Loucy (cell line): Measurements from ENCODE around the gene PDE8A.

Experiments used
- H2AFZ ChIP-seq: fragments of 200-600 bp; sonication (generic); 2 replicates; pipeline ENCODE4 v1.6.0; 2016; ENCODE audit warnings: antibody characterized with exemption, mild to moderate bottlenecking, low read length, moderate library complexity
- H3F3A ChIP-seq: fragments of 200-600 bp; 2 replicates; pipeline ENCODE4 v1.6.0; 2016; ENCODE audit warnings: antibody characterized with exemption, low read depth, mild to moderate bottlenecking
- H3K27me3 ChIP-seq: fragments of 200-600 bp; sonication (generic); 2 replicates; pipeline ENCODE4 v1.6.1; 2014; ENCODE audit warnings: low read length, mild to moderate bottlenecking; ENCODE audit not compliant: insufficient read depth, poor library complexity, severe bottlenecking
- H3K36me3 ChIP-seq: fragments of 200-600 bp; sonication (generic); 2 replicates; pipeline ENCODE4 v1.6.1; 2016; ENCODE audit warnings: low read length; ENCODE audit not compliant: insufficient read depth
- H3K4me1 ChIP-seq: fragments of 200-600 bp; sonication (generic); 2 replicates; pipeline ENCODE4 v1.5.1; 2014; ENCODE audit warnings: low read length, mild to moderate bottlenecking; ENCODE audit not compliant: insufficient read depth, poor library complexity, severe bottlenecking
- H3K4me2 ChIP-seq: fragments of 200-600 bp; sonication (generic); 2 replicates; pipeline ENCODE4 v1.6.0; 2014; ENCODE audit warnings: antibody characterized with exemption, low read length, low read depth, mild to moderate bottlenecking; ENCODE audit not compliant: poor library complexity, severe bottlenecking
- H3K4me3 ChIP-seq: fragments of 200-600 bp; sonication (generic); 2 replicates; pipeline ENCODE4 v1.5.1; 2014; ENCODE audit warnings: low read length, mild to moderate bottlenecking, mixed read lengths; ENCODE audit not compliant: poor library complexity, severe bottlenecking
- H3K79me2 ChIP-seq: fragments of 200-600 bp; sonication (generic); 2 replicates; pipeline ENCODE4 v1.6.1; 2014; ENCODE audit warnings: low read length; ENCODE audit not compliant: insufficient read depth
- H3K9ac ChIP-seq: fragments of 200-600 bp; sonication (generic); 2 replicates; pipeline ENCODE4 v1.6.0; 2014; ENCODE audit warnings: mild to moderate bottlenecking, low read depth, low read length, moderate library complexity; ENCODE audit not compliant: poor library complexity, severe bottlenecking
- H3K9me2 ChIP-seq: fragments of 200-600 bp; sonication (generic); replicated peaks from 2 replicates; pipeline ENCODE4 v1.6.1; 2016; ENCODE audit warnings: low read depth, low read length, mixed read lengths
- H3K9me3 ChIP-seq: fragments of 200-600 bp; sonication (generic); 2 replicates; pipeline ENCODE4 v1.6.1; 2014; ENCODE audit warnings: mild to moderate bottlenecking, antibody characterized with exemption, low read length, low read depth; ENCODE audit not compliant: insufficient read depth
- H4K20me1 ChIP-seq: fragments of 200-600 bp; sonication (generic); 2 replicates; pipeline ENCODE4 v1.6.0; 2014; ENCODE audit warnings: antibody characterized with exemption, low read length, mild to moderate bottlenecking; ENCODE audit not compliant: insufficient read depth, poor library complexity, severe bottlenecking
- CTCF ChIP-seq: fragments of 200-600 bp; sonication (generic); conservative IDR thresholded peaks from 2 replicates; pipeline ENCODE4 v1.5.1; 2014; ENCODE audit warnings: mild to moderate bottlenecking, antibody characterized with exemption, low read length
- EZH2phosphoT487 ChIP-seq: fragments of 200-600 bp; IDR thresholded peaks from 2 replicates; pipeline ENCODE4 v1.6.1; 2018; ENCODE audit warnings: antibody characterized with exemption, mild to moderate bottlenecking, moderate library complexity, borderline replicate concordance

The PDE8A gene

GRCh38 chr15:85091990-85092389 is 110.3 kb downstream of the PDE8A start:
- Histone ChIP-seq H3K9me3 (no peaks in the 10 kb centered on the region), H3K27me3 (no peaks in the 10 kb centered on the region), H2AFZ (no peak overlapping the region), H3K4me2 (no peak overlapping the region), H3K4me1 (no peaks in the 10 kb centered on the region), H3F3A (no peaks in the 10 kb centered on the region), H3K9ac (no peak overlapping the region), H3K79me2 (no peaks in the 10 kb centered on the region), H3K9me2 (no peaks in the 10 kb centered on the region), H3K36me3 (peaks cover 36% of the 10 kb centered on the region; the same call in 1 of the 2 replicates), H4K20me1 (no peaks in the 10 kb centered on the region), H3K4me3 (no peak overlapping the region)
- TF ChIP-seq CTCF: no peak

GRCh38 chr15:85094685-85095084 is 113.0 kb downstream of the PDE8A start:
- H4K20me1 ChIP-seq: no peaks in the 10 kb centered on the region
- no peak for TF ChIP-seq EZH2phosphoT487
- no peak for TF ChIP-seq CTCF
- no peak overlapping the region for H3K4me3 ChIP-seq
- no peaks in the 10 kb centered on the region for H3F3A ChIP-seq
- no peak overlapping the region for H3K4me2 ChIP-seq
- H2AFZ ChIP-seq: no peak overlapping the region
- H3K9me2 ChIP-seq: no peaks in the 10 kb centered on the region
- H3K9ac ChIP-seq: no peak overlapping the region
- peaks cover 35% of the 10 kb centered on the region; the same call in 1 of the 2 replicates for H3K36me3 ChIP-seq
- H3K4me1 ChIP-seq: peaks cover 8% of the 10 kb centered on the region
- H3K27me3 ChIP-seq: no peaks in the 10 kb centered on the region
- H3K9me3 ChIP-seq: no peaks in the 10 kb centered on the region
- H3K79me2 ChIP-seq: no peaks in the 10 kb centered on the region

- Histone ChIP-seq H3K9me2 (no peaks in the 10 kb centered on the region), H3K4me2 (no peak overlapping the region), H3K27me3 (no peaks in the 10 kb centered on the region), H3K9ac (no peak overlapping the region), H3K36me3 (peaks cover 28% of the 10 kb centered on the region; the same call in 1 of the 2 replicates), H2AFZ (no peak overlapping the region), H4K20me1 (no peaks in the 10 kb centered on the region), H3F3A (no peaks in the 10 kb centered on the region), H3K9me3 (no peaks in the 10 kb centered on the region), H3K4me3 (no peak overlapping the region), H3K4me1 (peaks cover 16% of the 10 kb centered on the region), H3K79me2 (no peaks in the 10 kb centered on the region)
- TF ChIP-seq CTCF: no peak
- no peak for TF ChIP-seq EZH2phosphoT487
Observed at GRCh38 chr15:85095566-85095965, 113.9 kb downstream of the PDE8A start.
